Right lobe of liver (tissue), 4 donors: Measurements from ENCODE around the gene VWA8.

Source experiments
- CTCF ChIP-seq, 4 donors: fragments of 200-600 bp in 3 of 4; fragments of 450-650 bp in 1 of 4; IDR thresholded peaks; one replicate each; pipeline versions ENCODE4 v1.5.1 to v1.8.0; 2016 to 2022; ENCODE audit warnings: antibody characterized with exemption in 4 of 4, mild to moderate bottlenecking in 2 of 4
- POLR2A ChIP-seq: fragments of 450-650 bp; IDR thresholded peaks from one replicate; pipeline ENCODE4 v1.6.1; 2017; ENCODE audit warnings: antibody characterized with exemption, mild to moderate bottlenecking
- donor health status: DM: no; HTN: no; CAD: no.
- donor health status: DM: no; HTN: no; CAD: no.
- donor health status: DM: no; HTN: yes; CAD: no.

DNA sequence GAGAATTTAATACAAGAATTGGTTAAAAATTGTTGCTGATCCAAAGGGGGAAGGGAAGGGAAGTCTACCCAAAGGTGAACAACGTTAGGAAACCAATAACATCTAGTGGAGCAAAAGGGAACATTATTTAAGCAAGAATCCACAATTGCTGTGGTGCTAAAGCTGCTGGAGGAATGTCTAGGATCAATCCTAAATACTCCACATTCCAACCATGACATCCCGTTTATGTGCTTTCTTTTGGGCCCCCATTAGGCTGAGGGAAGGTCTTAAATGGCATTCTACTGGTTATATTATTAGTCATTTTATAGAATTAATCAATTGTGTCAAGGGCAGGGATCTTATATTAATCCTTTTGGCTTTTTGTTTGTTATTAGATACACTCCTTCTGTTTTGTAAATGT, 39.9 kb upstream of the VWA8 start:
- TF ChIP-seq CTCF (IDR thresholded peaks at IDR 0.05) (no peak), POLR2A (no peak)
